Prostate gland (tissue), 2 donors: ENCODE measurements around the gene MED27.

Source experiments
- POLR2A ChIP-seq: fragments of 450-650 bp; IDR thresholded peaks from one replicate; pipeline ENCODE4 v1.6.1; 2016; ENCODE audit warnings: antibody characterized with exemption, mild to moderate bottlenecking
- POLR2AphosphoS5 ChIP-seq: sonication (generic); formaldehyde crosslinking; IDR thresholded peaks from one replicate; pipeline ENCODE4 v1.6.1; 2017; ENCODE audit warnings: antibody characterized with exemption
- TF ChIP-seq, protein P1 (sequence below), 4 experiments: fragments of 200-600 bp in 2 of 4; fragments of 450-650 bp in 2 of 4; sonication (generic) in 2 of 4; IDR thresholded peaks; 1 replicate in 3 of 4; 2 replicates in 1 of 4; pipeline ENCODE4 v1.5.1; 2016 to 2019; ENCODE audit warnings: antibody characterized with exemption in 4 of 4, mild to moderate bottlenecking in 2 of 4, moderate library complexity in 2 of 4

DNA sequence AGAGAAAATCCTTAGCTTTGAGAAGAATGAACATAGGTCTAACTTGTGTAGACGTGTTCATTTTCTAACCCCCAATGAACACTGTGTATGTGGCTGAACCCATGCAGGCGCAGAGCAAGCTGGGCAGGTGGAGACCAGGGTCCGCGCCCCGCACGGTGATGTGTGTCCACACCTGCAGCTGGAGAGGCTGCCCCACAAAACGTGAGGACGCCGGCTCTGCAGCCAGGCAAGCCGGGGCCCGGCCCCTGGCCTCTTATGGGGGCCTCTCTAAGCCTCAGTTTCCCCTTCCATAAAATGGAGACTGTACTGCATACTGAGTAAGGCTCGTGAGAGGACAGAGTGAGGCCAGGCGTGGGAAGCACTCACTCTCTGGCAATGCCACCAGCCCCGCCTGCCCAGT lies 215.1 kb downstream of the MED27 start:
- TF ChIP-seq, protein P1, sequence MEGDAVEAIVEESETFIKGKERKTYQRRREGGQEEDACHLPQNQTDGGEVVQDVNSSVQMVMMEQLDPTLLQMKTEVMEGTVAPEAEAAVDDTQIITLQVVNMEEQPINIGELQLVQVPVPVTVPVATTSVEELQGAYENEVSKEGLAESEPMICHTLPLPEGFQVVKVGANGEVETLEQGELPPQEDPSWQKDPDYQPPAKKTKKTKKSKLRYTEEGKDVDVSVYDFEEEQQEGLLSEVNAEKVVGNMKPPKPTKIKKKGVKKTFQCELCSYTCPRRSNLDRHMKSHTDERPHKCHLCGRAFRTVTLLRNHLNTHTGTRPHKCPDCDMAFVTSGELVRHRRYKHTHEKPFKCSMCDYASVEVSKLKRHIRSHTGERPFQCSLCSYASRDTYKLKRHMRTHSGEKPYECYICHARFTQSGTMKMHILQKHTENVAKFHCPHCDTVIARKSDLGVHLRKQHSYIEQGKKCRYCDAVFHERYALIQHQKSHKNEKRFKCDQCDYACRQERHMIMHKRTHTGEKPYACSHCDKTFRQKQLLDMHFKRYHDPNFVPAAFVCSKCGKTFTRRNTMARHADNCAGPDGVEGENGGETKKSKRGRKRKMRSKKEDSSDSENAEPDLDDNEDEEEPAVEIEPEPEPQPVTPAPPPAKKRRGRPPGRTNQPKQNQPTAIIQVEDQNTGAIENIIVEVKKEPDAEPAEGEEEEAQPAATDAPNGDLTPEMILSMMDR (IDR thresholded peaks at IDR 0.05), result no peak
- TF ChIP-seq POLR2A (no peak), POLR2AphosphoS5 (no peak)
